Neuronal stem cell (in vitro differentiated cells): ENCODE measurements around the gene ERI3.

Experiments used
- DNase-seq: peaks from one replicate; pipeline ENCODE4 v3.0.0-alpha.2; 2013; ENCODE audit warnings: low spot score
- H2AFZ ChIP-seq: one replicate; pipeline ENCODE4 v1.6.1; 2013; ENCODE audit warnings: mild to moderate bottlenecking, low read length, inconsistent platforms
- H2AK5ac ChIP-seq: 2 replicates; pipeline ENCODE4 v1.6.1; 2013; ENCODE audit warnings: low read depth, mild to moderate bottlenecking, inconsistent platforms, low read length, moderate library complexity, mixed read lengths
- H2BK120ac ChIP-seq: 2 replicates; pipeline ENCODE4 v1.6.1; 2013; ENCODE audit warnings: low read depth, mild to moderate bottlenecking, inconsistent platforms, low read length, moderate library complexity, mixed read lengths
- H2BK12ac ChIP-seq: one replicate; pipeline ENCODE4 v1.6.1; 2013; ENCODE audit warnings: low read length, inconsistent platforms
- H2BK15ac ChIP-seq: 2 replicates; pipeline ENCODE4 v1.6.1; 2013; ENCODE audit warnings: mild to moderate bottlenecking, low read length, inconsistent platforms, mixed read lengths
- H2BK5ac ChIP-seq: one replicate; pipeline ENCODE4 v1.6.1; 2013; ENCODE audit warnings: inconsistent platforms, mild to moderate bottlenecking, low read length, moderate library complexity
- H3K14ac ChIP-seq: one replicate; pipeline ENCODE4 v1.6.1; 2013; ENCODE audit warnings: low read length, inconsistent platforms
- H3K18ac ChIP-seq: 2 replicates; pipeline ENCODE4 v1.6.1; 2013; ENCODE audit warnings: low read length, inconsistent platforms
- H3K23ac ChIP-seq: 2 replicates; pipeline ENCODE4 v1.6.1; 2013; ENCODE audit warnings: low read depth, mild to moderate bottlenecking, mixed read lengths, low read length, inconsistent platforms; ENCODE audit not compliant: poor library complexity
- H3K27ac ChIP-seq: replicated peaks from 3 replicates; pipeline ENCODE4 v1.5.1; 2013; ENCODE audit warnings: low read length, inconsistent platforms
- H3K27me3 ChIP-seq, 3 experiments: 2 replicates each; pipeline ENCODE4 v1.6.1; 2013; ENCODE audit warnings: low read length in 3 of 3, mild to moderate bottlenecking in 2 of 3, inconsistent platforms in 1 of 3, low read depth in 1 of 3, mixed read lengths in 1 of 3, moderate library complexity in 1 of 3; ENCODE audit not compliant: control insufficient read depth in 3 of 3, insufficient read depth in 3 of 3
- H3K36me3 ChIP-seq, 2 donors: replicated peaks in 1 of 2; 2 replicates each; pipeline ENCODE4 v1.6.1; 2013; ENCODE audit warnings: low read length in 2 of 2; ENCODE audit not compliant: control insufficient read depth in 2 of 2, insufficient read depth in 2 of 2
- H3K4ac ChIP-seq: 2 replicates; pipeline ENCODE4 v1.6.1; 2013; ENCODE audit warnings: inconsistent platforms, mild to moderate bottlenecking, low read length, moderate library complexity
- H3K4me1 ChIP-seq, 2 donors: 1 replicate in 1 of 2; 2 replicates in 1 of 2; pipeline ENCODE4 v1.6.1; 2013; ENCODE audit warnings: low read length in 2 of 2, low read depth in 1 of 2; ENCODE audit not compliant: control insufficient read depth in 2 of 2, insufficient read depth in 1 of 2
- H3K4me2 ChIP-seq: one replicate; pipeline ENCODE4 v1.6.1; 2013; ENCODE audit warnings: mild to moderate bottlenecking, low read length, inconsistent platforms; ENCODE audit not compliant: insufficient read depth, poor library complexity, severe bottlenecking
- H3K4me3 ChIP-seq, 2 donors: 2 replicates each; pipeline ENCODE4 v1.5.1; 2013; ENCODE audit warnings: low read length in 2 of 2, mild to moderate bottlenecking in 2 of 2, inconsistent platforms in 1 of 2, moderate library complexity in 1 of 2
- H3K79me1 ChIP-seq: one replicate; pipeline ENCODE4 v1.6.1; 2013; ENCODE audit warnings: low read depth, mild to moderate bottlenecking, inconsistent platforms, low read length, moderate library complexity
- H3K9ac ChIP-seq: one replicate; pipeline ENCODE4 v1.6.1; 2013; ENCODE audit warnings: mild to moderate bottlenecking, low read depth, low read length, inconsistent platforms; ENCODE audit not compliant: poor library complexity
- H3K9me3 ChIP-seq, 2 donors: replicated peaks in 1 of 2; 2 replicates each; pipeline versions ENCODE3 to v1.6.1; 2013; ENCODE audit warnings: low read length in 2 of 2, mild to moderate bottlenecking in 2 of 2, inconsistent platforms in 1 of 2, low read depth in 1 of 2, mixed read lengths in 1 of 2, moderate library complexity in 1 of 2; ENCODE audit not compliant: control insufficient read depth in 2 of 2, insufficient read depth in 1 of 2
- H4K8ac ChIP-seq: one replicate; pipeline ENCODE4 v1.6.1; 2013; ENCODE audit warnings: low read depth, mild to moderate bottlenecking, inconsistent platforms, low read length, moderate library complexity
- H4K91ac ChIP-seq: one replicate; pipeline ENCODE4 v1.6.1; 2013; ENCODE audit warnings: low read length, low read depth, mild to moderate bottlenecking, inconsistent platforms; ENCODE audit not compliant: poor library complexity
- WGBS, 2 donors: extraction: QIAGEN DNeasy Blood & Tissue Kit; methylation state at CpG; one replicate each; pipeline ENCODE4 v1.1.7; 2013; ENCODE audit warnings: missing lambda C conversion rate in 2 of 2, mixed read lengths in 1 of 2; ENCODE audit not compliant: insufficient read length in 2 of 2, insufficient replicate concordance in 1 of 2; ENCODE audit errors: extremely low coverage in 2 of 2; 5-methylcytosine and 5-hydroxymethylcytosine counted together

Gene ERI3

DNA sequence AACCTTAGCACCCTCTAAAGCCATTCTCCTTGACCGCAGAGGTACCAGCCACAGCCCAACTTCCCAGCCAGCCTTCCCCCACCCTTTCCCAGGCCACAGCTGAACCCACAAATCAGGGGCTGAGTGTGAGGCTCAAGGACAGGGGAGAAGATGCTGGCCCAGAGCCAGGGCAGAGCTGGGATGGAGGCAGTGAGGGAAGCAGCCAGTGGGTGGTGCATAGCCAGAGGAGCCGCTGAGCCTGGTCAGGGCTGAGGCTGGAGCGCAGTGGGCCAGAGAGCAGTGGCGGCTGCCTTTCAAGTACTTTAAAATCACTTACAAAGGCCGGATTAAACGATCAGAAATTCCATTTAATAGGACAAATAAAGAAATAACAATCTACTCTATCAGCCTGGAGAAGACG lies 105.5 kb downstream of the ERI3 start:
- Histone ChIP-seq H4K91ac (no peak overlapping the region), H3K14ac (no peak overlapping the region), H2BK120ac (no peak overlapping the region), H3K4me2 (no peak overlapping the region), H2BK5ac (no peak overlapping the region), H2AK5ac (no peak overlapping the region), H2BK12ac (no peak overlapping the region), H3K79me1 (peaks cover 5% of the 10 kb centered on the region), H4K8ac (no peak overlapping the region), H3K9me3 (no peaks in the 10 kb centered on the region), H3K4ac (no peak overlapping the region), H3K27ac (no peak overlapping the region), H3K4me3 (no peak overlapping the region), H3K4me1 (peaks cover 0 to 14% of the 10 kb centered on the region in 2 donors), H3K18ac (no peak overlapping the region), H3K23ac (no peak overlapping the region), H2BK15ac (no peak overlapping the region), H3K9ac (no peak overlapping the region), H3K36me3 (peaks cover 0 to 14% of the 10 kb centered on the region in 2 donors), H2AFZ (no peak overlapping the region), H3K27me3 (no peaks in the 10 kb centered on the region)
- DNase-seq: no peak
- WGBS, 2 donors: no CpG with 5 or more reads among the region's 7 CpGs

DNA sequence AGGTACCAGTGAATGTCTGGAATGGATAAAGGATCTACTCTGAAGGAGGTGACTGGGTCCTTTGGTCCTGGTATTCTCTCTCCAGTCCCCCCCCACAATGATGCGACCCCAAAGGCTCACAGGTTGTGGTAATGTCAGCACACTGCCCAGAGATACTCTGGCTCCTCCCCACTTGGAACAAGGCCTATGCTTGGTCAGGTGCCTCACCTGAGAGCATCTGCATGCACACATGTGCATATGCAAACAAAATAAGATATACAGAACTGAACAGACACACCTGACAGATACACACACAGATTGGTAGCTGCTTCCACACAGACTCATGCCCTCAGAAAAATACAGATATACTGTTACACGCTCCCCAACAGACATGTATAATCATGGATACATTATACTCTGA lies 108.3 kb downstream of the ERI3 start:
- DNase-seq: no peak
- no peak overlapping the region for H3K4me3 ChIP-seq
- no peak overlapping the region for H2BK12ac ChIP-seq
- no peak overlapping the region for H3K4ac ChIP-seq
- H3K79me1 ChIP-seq: peaks cover 9% of the 10 kb centered on the region
- no peak overlapping the region for H3K4me2 ChIP-seq
- H3K27me3 ChIP-seq: no peaks in the 10 kb centered on the region
- H3K23ac ChIP-seq: no peak overlapping the region
- H2BK15ac ChIP-seq: no peak overlapping the region
- no peak overlapping the region for H3K9ac ChIP-seq
- H2BK5ac ChIP-seq: no peak overlapping the region
- no peak overlapping the region for H3K14ac ChIP-seq
- no peak overlapping the region for H2BK120ac ChIP-seq
- no peak overlapping the region for H3K27ac ChIP-seq
- no peak overlapping the region for H4K91ac ChIP-seq
- H2AFZ ChIP-seq: no peak overlapping the region
- H3K18ac ChIP-seq: no peak overlapping the region
- H3K36me3 ChIP-seq: peaks cover 3 to 28% of the 10 kb centered on the region in 2 donors
- H3K9me3 ChIP-seq: no peaks in the 10 kb centered on the region
- peaks cover 2 to 36% of the 10 kb centered on the region in 2 donors for H3K4me1 ChIP-seq
- no peak overlapping the region for H4K8ac ChIP-seq
- no peak overlapping the region for H2AK5ac ChIP-seq
- WGBS, 2 donors: no CpG with 5 or more reads among the region's 2 CpGs

DNA sequence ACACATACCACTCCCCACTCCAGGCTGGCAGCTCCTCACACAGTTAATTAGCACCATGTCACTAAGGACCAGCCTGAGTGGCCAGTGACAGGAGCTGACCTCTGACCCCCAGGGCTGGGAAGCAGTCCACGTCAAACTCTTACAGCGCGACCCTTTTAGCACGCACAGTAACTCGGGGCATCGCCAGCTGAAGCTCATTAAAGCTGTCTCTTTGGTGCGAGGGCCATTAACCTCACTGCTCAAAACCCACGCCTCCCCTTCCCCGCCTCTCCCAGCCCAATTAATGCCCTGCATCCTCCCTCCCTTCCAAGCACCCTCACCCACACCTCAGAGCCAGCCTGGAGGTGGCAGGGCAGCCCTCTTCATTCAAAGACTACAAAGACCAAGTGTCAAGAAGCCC lies 110.1 kb downstream of the ERI3 start:
- Histone ChIP-seq H2BK120ac (no peak overlapping the region), H3K18ac (peak overlapping the region; percentile 30), H3K14ac (no peak overlapping the region), H3K9ac (no peak overlapping the region), H2BK15ac (no peak overlapping the region), H2BK12ac (no peak overlapping the region), H4K91ac (no peak overlapping the region), H3K4me2 (no peak overlapping the region), H3K36me3 (peaks cover 3 to 28% of the 10 kb centered on the region in 2 donors), H3K79me1 (peaks cover 6% of the 10 kb centered on the region), H3K23ac (no peak overlapping the region), H2AK5ac (no peak overlapping the region), H2BK5ac (no peak overlapping the region), H3K4ac (no peak overlapping the region), H2AFZ (no peak overlapping the region), H3K27ac (no peak overlapping the region), H3K27me3 (no peaks in the 10 kb centered on the region), H3K4me1 (peaks cover 20 to 52% of the 10 kb centered on the region in 2 donors), H4K8ac (no peak overlapping the region), H3K4me3 (no peak overlapping the region), H3K9me3 (no peaks in the 10 kb centered on the region)
- DNase-seq: no peak
- no CpG with 5 or more reads among the region's 9 CpGs for WGBS, 2 donors

DNA sequence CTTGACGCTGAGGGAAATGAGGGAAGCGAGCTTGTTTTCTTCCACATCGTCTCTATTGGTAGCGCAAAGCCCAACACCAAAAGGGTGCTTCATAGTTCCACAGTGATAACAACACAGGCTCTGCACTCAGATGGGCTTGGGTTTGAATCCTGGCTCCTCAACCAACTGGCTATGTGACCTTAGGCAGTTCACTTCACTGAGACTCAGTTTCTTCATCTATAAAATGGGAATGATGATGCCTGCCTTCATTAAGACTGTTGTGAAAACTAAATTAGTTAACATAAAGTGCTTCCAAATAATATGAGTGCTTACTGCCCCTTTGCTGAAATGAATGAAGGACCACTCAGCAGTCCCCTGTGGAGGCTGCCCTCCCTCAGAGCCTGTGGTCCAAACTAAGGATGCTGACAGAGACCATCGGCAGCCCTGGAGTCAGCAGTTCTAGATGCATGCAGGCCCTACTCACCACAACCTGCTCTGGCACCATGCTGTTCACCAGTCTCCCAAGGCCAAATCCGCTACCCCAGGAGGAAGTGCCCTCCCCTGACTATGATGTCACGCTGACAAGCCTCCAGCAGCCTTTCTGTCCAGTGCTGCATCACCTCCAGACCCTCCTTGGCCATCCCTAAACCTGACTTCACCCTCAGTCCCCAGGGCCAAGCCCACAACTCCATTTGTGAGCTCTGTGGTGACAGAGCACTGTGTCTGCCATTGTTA lies 111.1 kb downstream of the ERI3 start:
- peak overlapping the region; percentile 23 for H2AK5ac ChIP-seq
- no peaks in the 10 kb centered on the region for H3K27me3 ChIP-seq
- no CpG with 5 or more reads among the region's 7 CpGs for WGBS, 2 donors
- H2BK12ac ChIP-seq: no peak overlapping the region
- no peak overlapping the region for H4K91ac ChIP-seq
- H3K79me1 ChIP-seq: peaks cover 6% of the 10 kb centered on the region
- no peak overlapping the region for H3K4me2 ChIP-seq
- no peaks in the 10 kb centered on the region for H3K9me3 ChIP-seq
- no peak overlapping the region for H3K9ac ChIP-seq
- H2BK5ac ChIP-seq: no peak overlapping the region
- H3K4me1 ChIP-seq: peaks cover 30 to 57% of the 10 kb centered on the region in 2 donors
- H2AFZ ChIP-seq: no peak overlapping the region
- DNase-seq: no peak
- peak overlapping the region; percentile 12 for H3K23ac ChIP-seq
- no peak overlapping the region for H3K4me3 ChIP-seq
- H4K8ac ChIP-seq: no peak overlapping the region
- H3K14ac ChIP-seq: no peak overlapping the region
- H2BK15ac ChIP-seq: no peak overlapping the region
- no peak overlapping the region for H3K4ac ChIP-seq
- no peak overlapping the region for H3K27ac ChIP-seq
- no peak overlapping the region for H2BK120ac ChIP-seq
- H3K36me3 ChIP-seq: peaks cover 3 to 28% of the 10 kb centered on the region in 2 donors
- H3K18ac ChIP-seq: peak overlapping the region; percentile 39
